ENCODE results near the gene VASP.
A peak's percentile ranks its signal among the peaks of the same experiment; 100 is the strongest.

Gene VASP

DNA sequence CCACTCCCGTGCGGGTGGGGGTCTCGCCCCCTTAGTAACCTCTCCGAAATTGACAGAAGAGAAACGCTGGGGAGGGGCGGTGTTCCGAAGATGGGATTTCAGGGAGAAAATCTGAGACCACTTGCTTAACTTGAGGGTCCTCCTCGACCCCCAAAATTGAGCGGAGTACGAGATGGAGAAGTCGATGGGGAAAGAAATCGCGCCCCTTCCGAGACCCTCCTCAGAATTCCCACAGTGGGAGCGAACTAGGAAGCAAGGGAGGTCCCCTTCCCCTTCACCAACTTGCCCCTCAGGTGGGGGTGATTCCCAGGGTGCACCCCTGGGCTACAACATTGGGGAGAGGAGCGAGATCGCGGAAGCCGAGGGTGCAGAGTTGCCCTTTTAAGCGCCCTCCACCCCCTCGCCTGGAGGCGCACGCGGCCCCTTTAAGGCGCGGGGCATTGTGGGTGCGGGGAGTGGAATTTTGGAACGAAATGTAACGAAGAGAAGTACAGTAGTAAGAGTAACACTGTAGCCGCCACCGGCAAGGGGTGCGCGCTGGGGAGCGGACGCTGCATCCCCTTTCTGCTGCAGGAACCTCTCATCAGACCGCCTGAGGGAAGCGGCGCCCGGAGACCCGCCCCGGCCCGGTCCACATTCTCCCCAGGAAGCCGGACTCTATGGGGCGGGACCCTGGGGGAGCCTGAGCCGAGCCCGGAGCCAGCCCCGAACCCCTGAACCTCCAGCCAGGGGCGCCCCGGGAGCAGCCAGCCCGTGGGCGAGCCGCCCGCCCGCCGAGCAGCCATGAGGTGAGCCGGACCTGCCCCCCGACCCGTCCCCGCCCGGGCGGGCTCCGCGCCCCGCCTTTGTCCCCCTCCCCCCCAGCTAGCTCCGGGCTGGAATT is at the start of gene VASP:
Gene VASP, plus strand, starts transcription at position 491 of the 883 bp plus-strand sequence. Its CDS starts 293 bp downstream, at position 784.
- peak within 1 kb of the TSS; percentile 97 for H3K27ac Mint-ChIP-seq
- no peaks in the 10 kb centered on the region for H3K9me3 Mint-ChIP-seq
- H3K27me3 Mint-ChIP-seq = no peaks in the 10 kb centered on the region
- peak within 1 kb of the TSS; percentile 89 for H3K4me3 Mint-ChIP-seq
- peaks cover 19% of the 10 kb centered on the region for H3K36me3 Mint-ChIP-seq
- peaks cover 50% of the 10 kb centered on the region for H3K4me1 Mint-ChIP-seq
- CTCF ChIA-PET = interaction anchor here (0.9 kb wide), 1 partner anchor 22 kb away, joined by 3 read pairs; no protein-coding TSS in a partner anchor
- DNase-seq = peak; percentile 95

- no peaks in the 10 kb centered on the region for H3K36me3 Mint-ChIP-seq
- DNase-seq = no peak
- no peak overlapping the region for H3K4me3 Mint-ChIP-seq
- H3K27me3 Mint-ChIP-seq = peaks cover 40% of the 10 kb centered on the region
- CTCF ChIA-PET = interaction anchor here (1.5 to 1.6 kb wide), 2 partner anchors 18 to 27 kb away, joined by 7 read pairs; no protein-coding TSS in a partner anchor
- H3K27ac Mint-ChIP-seq = no peak overlapping the region
- no peaks in the 10 kb centered on the region for H3K9me3 Mint-ChIP-seq
- peaks cover 17% of the 10 kb centered on the region for H3K4me1 Mint-ChIP-seq
Measured at GRCh38 chr19:45457776-45458175, 49.5 kb upstream of the VASP start.

GRCh38 chr19:45460807-45461347 is 46.4 kb upstream of the VASP start:
- CTCF ChIA-PET = interaction anchor here (1.3 to 1.9 kb wide), 2 partner anchors 9 to 21 kb away, joined by 3 to 4 read pairs; no protein-coding TSS in a partner anchor
- no peak for DNase-seq
- no peak overlapping the region for H3K4me3 Mint-ChIP-seq
- H3K27ac Mint-ChIP-seq = no peak overlapping the region
- no peaks in the 10 kb centered on the region for H3K9me3 Mint-ChIP-seq
- H3K4me1 Mint-ChIP-seq = peaks cover 8% of the 10 kb centered on the region
- peaks cover 53% of the 10 kb centered on the region for H3K27me3 Mint-ChIP-seq
- no peaks in the 10 kb centered on the region for H3K36me3 Mint-ChIP-seq

GRCh38 chr19:45462174-45462573 is 45.1 kb upstream of the VASP start:
- Mint-ChIP-seq H3K4me1 (peaks cover 3% of the 10 kb centered on the region), H3K27me3 (peaks cover 56% of the 10 kb centered on the region), H3K27ac (no peak overlapping the region), H3K9me3 (no peaks in the 10 kb centered on the region), H3K4me3 (no peak overlapping the region), H3K36me3 (no peaks in the 10 kb centered on the region)
- CTCF ChIA-PET = interaction anchor here (0.9 to 1.9 kb wide), 3 partner anchors 16 to 23 kb away, joined by 3 to 4 read pairs (median 4); no protein-coding TSS in a partner anchor
- DNase-seq = no peak

DNA sequence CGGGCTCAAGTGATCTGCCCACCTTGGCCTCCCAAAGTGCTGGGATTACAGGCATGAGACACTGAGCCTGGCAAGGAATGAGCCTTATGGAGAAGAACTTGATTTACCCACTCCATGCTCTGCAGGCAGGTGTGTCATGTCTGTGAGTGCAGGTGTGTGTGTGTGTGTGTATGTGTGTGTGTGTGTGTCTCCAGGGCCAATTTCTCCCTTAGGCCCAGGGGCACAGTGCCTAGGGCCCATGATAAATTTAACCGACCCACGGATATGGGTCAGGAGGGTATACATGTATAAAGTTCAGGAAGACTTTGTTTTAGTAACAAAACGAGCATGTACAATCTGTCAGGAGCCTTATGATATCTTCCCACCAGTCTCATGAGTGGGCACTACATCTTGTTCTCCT is 44.0 kb upstream of the VASP start:
- CTCF ChIA-PET = no interaction called here
- H3K27me3 Mint-ChIP-seq = peaks cover 67% of the 10 kb centered on the region
- no peaks in the 10 kb centered on the region for H3K36me3 Mint-ChIP-seq
- DNase-seq = no peak
- H3K4me1 Mint-ChIP-seq = peaks cover 10% of the 10 kb centered on the region
- H3K27ac Mint-ChIP-seq = no peak overlapping the region
- no peak overlapping the region for H3K4me3 Mint-ChIP-seq
- no peaks in the 10 kb centered on the region for H3K9me3 Mint-ChIP-seq

DNA sequence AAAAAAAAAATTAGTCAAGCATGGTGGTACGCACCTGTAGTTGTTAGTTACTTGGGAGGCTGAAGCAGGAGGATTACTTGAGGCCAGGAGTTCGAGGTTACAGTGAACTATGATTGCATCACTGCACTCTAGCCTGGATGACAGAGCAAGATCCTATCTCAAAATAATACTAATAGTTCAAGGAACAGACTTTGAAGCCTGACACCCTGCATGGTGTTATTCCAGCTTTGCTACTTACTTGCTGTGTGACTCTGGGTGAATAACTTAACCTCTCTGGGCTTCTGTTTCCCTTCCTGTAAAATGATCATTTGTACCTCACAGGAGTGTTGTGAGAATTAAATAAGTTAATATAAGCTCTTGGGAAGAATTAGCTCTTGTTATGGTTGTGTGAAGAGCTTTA is 43.0 kb upstream of the VASP start:
- CTCF ChIA-PET = interaction anchor here (2.1 kb wide), 1 partner anchor 15 kb away, joined by 7 read pairs; no protein-coding TSS in a partner anchor
- H3K4me1 Mint-ChIP-seq = peaks cover 15% of the 10 kb centered on the region
- no peak for DNase-seq

GRCh38 chr19:45464852-45465441 is 42.3 kb upstream of the VASP start:
- CTCF ChIA-PET = interaction anchor here (2.1 kb wide), 1 partner anchor 14 kb away, joined by 7 read pairs; no protein-coding TSS in a partner anchor
- no peak overlapping the region for H3K27ac Mint-ChIP-seq
- no peaks in the 10 kb centered on the region for H3K9me3 Mint-ChIP-seq
- no peak overlapping the region for H3K4me3 Mint-ChIP-seq
- H3K36me3 Mint-ChIP-seq = no peaks in the 10 kb centered on the region
- DNase-seq = no peak
- peaks cover 79% of the 10 kb centered on the region for H3K27me3 Mint-ChIP-seq
- peaks cover 22% of the 10 kb centered on the region for H3K4me1 Mint-ChIP-seq

More for the DNA sequence above, 43.0 kb upstream of the VASP start:
- H3K9me3 Mint-ChIP-seq = no peaks in the 10 kb centered on the region
- no peak overlapping the region for H3K27ac Mint-ChIP-seq
- no peak overlapping the region for H3K4me3 Mint-ChIP-seq
- no peaks in the 10 kb centered on the region for H3K36me3 Mint-ChIP-seq
- peaks cover 73% of the 10 kb centered on the region for H3K27me3 Mint-ChIP-seq

GRCh38 chr19:45467115-45467455 is 40.2 kb upstream of the VASP start:
- DNase-seq = no peak
- Mint-ChIP-seq H3K27ac (peak overlapping the region; percentile 66), H3K9me3 (no peaks in the 10 kb centered on the region), H3K4me1 (peaks cover 32% of the 10 kb centered on the region), H3K4me3 (peak overlapping the region; percentile 88), H3K27me3 (peaks cover 84% of the 10 kb centered on the region), H3K36me3 (no peaks in the 10 kb centered on the region)
- CTCF ChIA-PET = interaction anchor here (1.1 to 4.7 kb wide), 5 partner anchors 8 to 27 kb away, joined by 3 to 32 read pairs (median 24); no protein-coding TSS in a partner anchor

- peaks cover 36% of the 10 kb centered on the region for H3K4me1 Mint-ChIP-seq
- H3K4me3 Mint-ChIP-seq = peak within 1 kb of the TSS; percentile 88
- H3K27me3 Mint-ChIP-seq = peaks cover 84% of the 10 kb centered on the region
- no peaks in the 10 kb centered on the region for H3K9me3 Mint-ChIP-seq
- no peaks in the 10 kb centered on the region for H3K36me3 Mint-ChIP-seq
- DNase-seq = peak; percentile 95
- CTCF ChIA-PET = interaction anchor here (1.5 to 4.7 kb wide), 4 partner anchors 12 to 28 kb away, joined by 9 to 32 read pairs (median 27); no protein-coding TSS in a partner anchor
- H3K27ac Mint-ChIP-seq = peak within 1 kb of the TSS; percentile 93
Measured at GRCh38 chr19:45467456-45468158, 39.7 kb upstream of the VASP start, which contains the start of gene FOSB. Gene FOSB, plus strand, starts transcription at chr19:45467996. Its CDS starts 591 bp downstream, at chr19:45468587.

GRCh38 chr19:45468159-45468651 is 39.1 kb upstream of the VASP start:
- H3K27ac Mint-ChIP-seq = peak overlapping the region; percentile 93
- H3K27me3 Mint-ChIP-seq = peaks cover 84% of the 10 kb centered on the region
- no peaks in the 10 kb centered on the region for H3K9me3 Mint-ChIP-seq
- peak overlapping the region; percentile 88 for H3K4me3 Mint-ChIP-seq
- H3K4me1 Mint-ChIP-seq = peaks cover 40% of the 10 kb centered on the region
- DNase-seq = peak; percentile 74
- no peaks in the 10 kb centered on the region for H3K36me3 Mint-ChIP-seq
- CTCF ChIA-PET = interaction anchor here (1.7 to 4.7 kb wide), 4 partner anchors 11 to 28 kb away, joined by 7 to 32 read pairs (median 27); no protein-coding TSS in a partner anchor

DNA sequence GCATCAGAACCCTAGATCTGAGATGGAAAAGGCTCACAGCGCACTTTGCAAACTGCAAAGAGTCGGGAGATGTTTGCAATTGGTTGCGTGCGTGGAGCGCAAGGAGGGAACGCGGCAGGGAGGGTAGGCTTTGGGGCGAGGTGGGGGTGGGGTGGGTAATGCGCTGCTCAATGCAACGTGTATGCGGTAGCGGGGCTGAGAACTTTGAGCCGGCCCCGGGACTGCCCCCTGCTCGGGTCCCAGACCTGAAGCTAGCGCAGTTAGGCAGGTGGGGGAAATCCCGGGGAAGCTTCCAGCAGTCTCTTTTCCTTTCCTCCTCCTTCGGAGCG is 38.5 kb upstream of the VASP start:
- H3K4me3 Mint-ChIP-seq = peak overlapping the region; percentile 88
- peak overlapping the region; percentile 93 for H3K27ac Mint-ChIP-seq
- no peaks in the 10 kb centered on the region for H3K9me3 Mint-ChIP-seq
- CTCF ChIA-PET = interaction anchor here (1.3 to 4.7 kb wide), 4 partner anchors 11 to 29 kb away, joined by 7 to 32 read pairs (median 21); no protein-coding TSS in a partner anchor
- DNase-seq = no peak
- H3K4me1 Mint-ChIP-seq = peaks cover 40% of the 10 kb centered on the region
- H3K27me3 Mint-ChIP-seq = peaks cover 85% of the 10 kb centered on the region
- H3K36me3 Mint-ChIP-seq = no peaks in the 10 kb centered on the region

DNA sequence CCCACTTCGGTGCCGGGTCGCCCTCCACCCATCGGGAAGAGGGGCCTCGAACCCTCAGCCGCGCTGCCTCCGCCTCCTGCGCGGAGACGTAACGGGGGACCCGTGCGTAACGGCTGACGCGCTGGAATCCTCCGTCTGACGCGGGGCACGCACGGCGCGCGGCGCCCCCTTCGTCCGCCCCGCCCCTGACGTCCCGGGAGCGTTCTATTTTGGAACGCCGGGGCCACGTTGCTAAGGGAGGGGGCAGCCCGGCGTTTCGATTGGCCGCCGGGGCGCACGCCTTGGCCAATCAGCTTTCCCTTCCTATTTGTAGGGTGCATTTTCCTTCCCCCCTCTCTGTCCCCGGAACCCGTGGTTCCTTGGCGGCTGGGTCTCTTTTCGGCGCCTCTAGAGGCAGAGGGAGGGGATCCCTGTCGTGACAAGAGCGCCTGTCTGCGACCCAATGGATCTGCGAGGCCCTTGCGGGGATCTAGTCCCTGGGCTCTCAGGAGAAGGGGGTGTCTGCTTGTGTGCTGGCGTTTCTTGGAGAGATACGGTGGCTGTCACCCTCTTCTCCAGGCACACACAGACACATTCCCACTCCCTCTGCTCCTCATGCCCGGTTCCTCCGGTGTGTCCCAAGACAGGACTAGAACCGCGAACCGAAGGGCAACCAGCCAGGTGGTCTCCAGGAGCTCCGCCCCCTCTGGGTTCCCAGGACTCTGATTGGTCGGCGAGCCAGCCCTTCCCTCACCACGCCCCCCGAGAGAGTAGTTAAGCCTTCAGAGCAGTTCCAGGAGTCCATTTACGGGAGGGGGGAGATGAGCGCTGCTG is 37.9 kb upstream of the VASP start:
- peak; percentile 95 for DNase-seq
- peaks cover 40% of the 10 kb centered on the region for H3K4me1 Mint-ChIP-seq
- peaks cover 87% of the 10 kb centered on the region for H3K27me3 Mint-ChIP-seq
- peak overlapping the region; percentile 93 for H3K27ac Mint-ChIP-seq
- CTCF ChIA-PET = interaction anchor here (1.3 to 4.7 kb wide), 4 partner anchors 10 to 30 kb away, joined by 7 to 32 read pairs (median 21); no protein-coding TSS in a partner anchor
- H3K4me3 Mint-ChIP-seq = peak overlapping the region; percentile 88
- no peaks in the 10 kb centered on the region for H3K36me3 Mint-ChIP-seq
- no peaks in the 10 kb centered on the region for H3K9me3 Mint-ChIP-seq
